Measurements from ENCODE around the gene LAX1.

The LAX1 gene

DNA sequence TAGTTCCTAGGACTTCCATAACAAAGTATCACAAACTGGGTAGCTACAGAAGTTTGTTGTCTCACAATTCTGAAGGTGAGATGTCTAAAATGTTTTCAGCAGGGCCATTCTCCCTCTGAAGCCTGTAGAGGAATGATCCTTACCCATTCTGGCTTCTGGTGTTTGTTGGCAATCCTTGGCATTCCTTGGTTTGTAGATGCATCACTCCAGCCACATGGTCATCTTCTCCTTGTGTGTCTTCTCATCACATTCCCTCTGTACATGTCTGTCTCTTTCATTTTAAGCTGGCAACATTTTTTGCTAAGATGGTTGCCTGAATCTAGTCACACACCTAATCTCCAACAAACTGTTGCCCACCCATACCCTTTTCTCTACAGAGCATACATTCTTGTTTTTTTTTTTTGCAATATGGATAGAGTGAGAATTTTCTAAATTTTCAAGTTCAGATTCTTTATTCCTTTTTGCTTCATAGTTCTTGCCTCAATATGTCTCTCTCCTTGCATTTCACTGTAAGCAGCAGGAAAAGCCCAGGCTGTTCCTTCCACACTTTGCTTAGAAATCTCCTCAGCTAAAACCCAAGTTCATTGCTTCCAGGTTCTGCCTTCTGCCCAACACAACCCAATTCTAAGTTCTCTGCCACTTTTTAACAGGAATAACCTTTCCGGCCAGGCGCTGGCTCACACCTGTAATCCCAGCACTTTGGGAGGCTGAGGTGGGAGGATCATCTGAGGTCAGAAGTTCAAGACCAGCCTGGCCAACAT lies 48.8 kb downstream of the LAX1 start:
- no peak for DNase-seq (ENCODE audit: low spot score)

GRCh38 chr1:203818399-203818798 lies 53.4 kb downstream of the LAX1 start:
- no peak for DNase-seq (ENCODE audit: low spot score)

DNA sequence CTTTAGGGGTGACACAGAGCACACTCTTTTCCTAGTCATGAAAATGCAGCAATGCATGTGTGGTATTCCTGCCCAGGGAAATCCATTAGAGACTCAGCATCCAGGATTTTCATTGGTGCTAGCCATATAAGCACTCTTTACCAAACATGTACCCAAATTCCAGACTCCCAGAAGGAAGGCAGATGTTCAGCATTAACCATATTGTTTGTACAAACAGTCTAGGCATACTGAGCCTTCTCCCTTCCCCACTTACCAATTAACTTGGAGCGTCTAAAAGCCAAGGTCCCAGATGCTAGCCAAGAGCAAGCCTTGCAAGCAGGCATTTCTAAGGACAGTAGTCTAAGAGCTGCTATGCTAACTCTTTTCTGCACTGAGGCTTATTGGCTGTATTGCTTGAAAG lies 58.3 kb downstream of the LAX1 start:
- DNase-seq (ENCODE audit: low spot score): no peak
